SU-DHL-6 (cell line): Measurements from ENCODE around the gene ADM2.

Source experiments
- H2AFZ ChIP-seq: fragments of 200-600 bp; sonication (generic); 2 replicates; pipeline ENCODE4 v1.6.1; 2014; ENCODE audit warnings: low read depth, mild to moderate bottlenecking, moderate library complexity, mixed read lengths, antibody characterized with exemption, low read length; ENCODE audit not compliant: severe bottlenecking
- H3F3A ChIP-seq: fragments of 200-600 bp; shearing (Covaris generic); 2 replicates; pipeline ENCODE4 v1.6.0; 2016; ENCODE audit warnings: antibody characterized with exemption, mild to moderate bottlenecking; ENCODE audit not compliant: insufficient read depth
- H3K27ac ChIP-seq: fragments of 200-600 bp; sonication (generic); 2 replicates; pipeline ENCODE4 v1.5.1; 2016; ENCODE audit warnings: low read depth, mild to moderate bottlenecking, low read length, moderate library complexity, mixed read lengths
- H3K27me3 ChIP-seq: fragments of 200-600 bp; sonication (generic), shearing (Covaris generic); 2 replicates; pipeline ENCODE4 v1.6.0; 2014; ENCODE audit warnings: mild to moderate bottlenecking, low read length
- H3K36me3 ChIP-seq: fragments of 200-600 bp; sonication (generic); 2 replicates; pipeline ENCODE4 v1.6.1; 2014; ENCODE audit warnings: mild to moderate bottlenecking, low read length, mixed read lengths
- H3K4me2 ChIP-seq: fragments of 300-600, 200-600 bp; shearing (Covaris generic), sonication (generic); 2 replicates; pipeline ENCODE4 v1.6.0; 2014; ENCODE audit warnings: low read length, low read depth, mild to moderate bottlenecking; ENCODE audit not compliant: poor library complexity, severe bottlenecking
- H3K4me3 ChIP-seq: fragments of 200-600 bp; sonication (generic); 2 replicates; pipeline ENCODE4 v1.5.1; 2014; ENCODE audit warnings: antibody characterized with exemption, low read length, mild to moderate bottlenecking, mixed read lengths; ENCODE audit not compliant: insufficient read depth, poor library complexity, severe bottlenecking
- H3K79me2 ChIP-seq: fragments of 200-600 bp; sonication (generic); 2 replicates; pipeline ENCODE4 v1.6.1; 2014; ENCODE audit warnings: mild to moderate bottlenecking, low read length, moderate library complexity; ENCODE audit not compliant: insufficient read depth
- H3K9ac ChIP-seq: fragments of 200-600 bp; sonication (generic); 2 replicates; pipeline ENCODE4 v1.7.0; 2014; ENCODE audit warnings: mild to moderate bottlenecking, low read length
- H3K9me2 ChIP-seq: fragments of 200-600 bp; sonication (generic); replicated peaks from 2 replicates; pipeline ENCODE4 v1.6.1; 2014; ENCODE audit warnings: low read length; ENCODE audit not compliant: insufficient read depth
- H3K9me3 ChIP-seq: fragments of 200-600 bp; sonication (generic); 2 replicates; pipeline ENCODE4 v1.6.1; 2014; ENCODE audit warnings: low read length, mixed read lengths; ENCODE audit not compliant: insufficient read depth
- H4K20me1 ChIP-seq: fragments of 200-600 bp; sonication (generic); 2 replicates; pipeline ENCODE4 v1.6.1; 2014; ENCODE audit warnings: low read depth, mild to moderate bottlenecking, antibody characterized with exemption, low read length, moderate library complexity, mixed read lengths
- EZH2phosphoT487 ChIP-seq: fragments of 200-600 bp; sonication (generic), shearing (Covaris generic); conservative IDR thresholded peaks from 2 replicates; pipeline ENCODE4 v1.6.1; 2018; ENCODE audit warnings: mild to moderate bottlenecking, antibody characterized with exemption, low read length, moderate library complexity, mixed read lengths
- TF ChIP-seq, protein P1 (sequence below): fragments of 200-600 bp; sonication (generic); IDR thresholded peaks from one replicate; pipeline ENCODE4 v1.5.1; 2017; ENCODE audit warnings: antibody characterized with exemption, mild to moderate bottlenecking, low read length, moderate library complexity; ENCODE audit not compliant: insufficient read depth, poor library complexity, severe bottlenecking

Gene ADM2

DNA sequence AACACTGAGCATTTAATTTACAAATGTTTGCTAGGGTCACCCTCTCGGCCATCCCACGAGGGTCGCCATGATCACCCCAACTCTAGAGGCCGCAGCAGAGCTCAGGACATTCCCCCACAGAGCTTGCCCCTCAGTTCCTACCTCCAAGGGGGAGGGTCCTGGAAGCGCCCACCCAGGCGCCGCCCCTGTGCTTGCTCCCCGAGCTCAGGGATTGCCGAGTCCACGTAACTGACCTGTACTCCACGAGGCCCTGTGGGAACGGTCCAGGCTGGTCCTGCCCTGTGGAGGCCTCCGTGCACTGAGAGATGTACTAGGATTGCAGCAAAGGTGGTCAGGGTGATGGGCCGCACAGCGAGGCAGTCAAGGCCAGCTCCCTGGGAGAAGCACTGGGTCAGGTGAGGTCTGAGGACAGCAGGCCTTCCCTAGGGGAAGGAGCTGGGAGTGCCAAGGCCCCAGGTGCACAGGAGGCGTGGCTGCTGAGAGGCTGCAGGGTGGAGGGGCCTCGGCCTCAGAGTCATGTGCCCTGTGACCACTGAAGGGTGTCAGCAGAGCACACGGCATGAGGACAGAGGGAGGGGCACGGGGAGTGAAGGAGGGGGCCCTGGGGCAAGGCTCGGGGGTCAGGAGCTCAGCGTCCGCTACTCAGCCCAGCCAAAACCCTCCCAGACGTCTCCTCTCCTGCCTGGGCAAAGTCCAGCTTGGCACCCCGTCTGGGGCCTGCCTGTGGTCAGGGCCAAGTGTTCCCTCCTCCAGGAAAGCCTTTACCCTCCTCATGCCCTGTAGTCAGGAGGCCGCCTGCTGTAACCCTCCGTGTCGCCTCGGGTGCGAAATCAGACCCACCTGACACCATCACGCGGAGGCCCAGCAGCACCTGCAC lies 2.9 kb downstream of the ADM2 start:
- H3F3A ChIP-seq = peaks cover 11% of the 10 kb centered on the region; the same call in 1 of the 2 replicates
- peak overlapping the region; percentile 29 for H3K4me2 ChIP-seq
- H4K20me1 ChIP-seq = no peaks in the 10 kb centered on the region
- H3K79me2 ChIP-seq = no peaks in the 10 kb centered on the region
- peak overlapping the region; percentile 19; the same call in 1 of the 2 replicates for H3K9ac ChIP-seq
- no peaks in the 10 kb centered on the region for H3K9me3 ChIP-seq
- no peaks in the 10 kb centered on the region for H3K9me2 ChIP-seq
- H3K36me3 ChIP-seq = no peaks in the 10 kb centered on the region
- TF ChIP-seq, protein P1, sequence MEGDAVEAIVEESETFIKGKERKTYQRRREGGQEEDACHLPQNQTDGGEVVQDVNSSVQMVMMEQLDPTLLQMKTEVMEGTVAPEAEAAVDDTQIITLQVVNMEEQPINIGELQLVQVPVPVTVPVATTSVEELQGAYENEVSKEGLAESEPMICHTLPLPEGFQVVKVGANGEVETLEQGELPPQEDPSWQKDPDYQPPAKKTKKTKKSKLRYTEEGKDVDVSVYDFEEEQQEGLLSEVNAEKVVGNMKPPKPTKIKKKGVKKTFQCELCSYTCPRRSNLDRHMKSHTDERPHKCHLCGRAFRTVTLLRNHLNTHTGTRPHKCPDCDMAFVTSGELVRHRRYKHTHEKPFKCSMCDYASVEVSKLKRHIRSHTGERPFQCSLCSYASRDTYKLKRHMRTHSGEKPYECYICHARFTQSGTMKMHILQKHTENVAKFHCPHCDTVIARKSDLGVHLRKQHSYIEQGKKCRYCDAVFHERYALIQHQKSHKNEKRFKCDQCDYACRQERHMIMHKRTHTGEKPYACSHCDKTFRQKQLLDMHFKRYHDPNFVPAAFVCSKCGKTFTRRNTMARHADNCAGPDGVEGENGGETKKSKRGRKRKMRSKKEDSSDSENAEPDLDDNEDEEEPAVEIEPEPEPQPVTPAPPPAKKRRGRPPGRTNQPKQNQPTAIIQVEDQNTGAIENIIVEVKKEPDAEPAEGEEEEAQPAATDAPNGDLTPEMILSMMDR = no peak
- no peak for TF ChIP-seq EZH2phosphoT487
- H3K4me3 ChIP-seq = no peak overlapping the region
- no peak overlapping the region for H2AFZ ChIP-seq
- H3K27me3 ChIP-seq = no peaks in the 10 kb centered on the region
- H3K27ac ChIP-seq = peak overlapping the region; percentile 39

DNA sequence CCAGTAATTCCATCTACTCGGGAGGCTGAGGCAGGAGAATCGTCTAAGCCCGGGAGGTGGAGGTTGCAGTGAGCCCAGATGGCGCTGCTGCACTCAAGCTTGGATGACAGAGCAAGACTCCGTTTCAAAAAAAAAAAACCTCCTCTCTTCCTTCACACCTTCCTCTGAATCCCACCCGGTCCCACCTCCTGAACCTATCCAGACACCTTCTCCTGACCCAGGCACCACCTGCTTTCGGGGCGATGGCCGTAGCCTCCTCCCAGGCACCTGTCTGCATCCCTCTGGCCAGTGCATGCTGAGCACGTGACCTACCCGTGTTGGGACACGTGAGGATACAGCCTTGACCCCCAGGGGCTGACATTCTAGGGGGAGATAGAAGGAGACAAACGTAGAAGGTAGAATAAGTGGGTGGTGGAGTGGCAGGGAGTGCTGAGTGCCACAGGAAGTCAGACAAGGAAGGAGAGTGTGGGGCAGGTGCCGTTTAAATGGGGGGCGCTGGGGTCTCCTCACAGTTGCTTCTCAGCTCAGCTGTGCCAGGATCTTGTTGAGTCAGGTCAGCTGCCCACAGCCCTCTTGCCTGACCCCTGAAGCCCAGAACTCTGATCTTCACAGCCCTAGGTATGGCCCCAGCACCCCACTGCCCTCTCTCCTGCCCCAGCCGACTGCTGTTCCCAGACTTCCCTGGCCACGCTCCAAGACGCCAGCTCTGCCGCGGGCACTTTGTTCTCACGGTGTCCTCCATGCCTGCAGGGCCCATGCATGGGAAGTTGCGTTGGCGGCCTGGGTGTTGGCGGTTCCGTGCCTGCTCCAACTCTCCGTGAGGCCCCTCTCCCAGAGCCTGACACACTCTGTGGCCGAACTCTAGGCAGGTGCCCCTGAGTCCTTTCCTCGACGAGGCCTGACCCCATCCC lies 4.1 kb downstream of the ADM2 start:
- peaks cover 7% of the 10 kb centered on the region; the same call in 1 of the 2 replicates for H3F3A ChIP-seq
- H2AFZ ChIP-seq = no peak overlapping the region
- no peaks in the 10 kb centered on the region for H3K9me3 ChIP-seq
- H3K36me3 ChIP-seq = no peaks in the 10 kb centered on the region
- no peak overlapping the region for H3K9ac ChIP-seq
- no peak overlapping the region for H3K4me3 ChIP-seq
- H4K20me1 ChIP-seq = no peaks in the 10 kb centered on the region
- TF ChIP-seq, protein P1 = no peak
- no peak for TF ChIP-seq EZH2phosphoT487
- H3K79me2 ChIP-seq = no peaks in the 10 kb centered on the region
- no peak overlapping the region for H3K4me2 ChIP-seq
- H3K27me3 ChIP-seq = no peaks in the 10 kb centered on the region
- H3K9me2 ChIP-seq = no peaks in the 10 kb centered on the region
- no peak overlapping the region for H3K27ac ChIP-seq

DNA sequence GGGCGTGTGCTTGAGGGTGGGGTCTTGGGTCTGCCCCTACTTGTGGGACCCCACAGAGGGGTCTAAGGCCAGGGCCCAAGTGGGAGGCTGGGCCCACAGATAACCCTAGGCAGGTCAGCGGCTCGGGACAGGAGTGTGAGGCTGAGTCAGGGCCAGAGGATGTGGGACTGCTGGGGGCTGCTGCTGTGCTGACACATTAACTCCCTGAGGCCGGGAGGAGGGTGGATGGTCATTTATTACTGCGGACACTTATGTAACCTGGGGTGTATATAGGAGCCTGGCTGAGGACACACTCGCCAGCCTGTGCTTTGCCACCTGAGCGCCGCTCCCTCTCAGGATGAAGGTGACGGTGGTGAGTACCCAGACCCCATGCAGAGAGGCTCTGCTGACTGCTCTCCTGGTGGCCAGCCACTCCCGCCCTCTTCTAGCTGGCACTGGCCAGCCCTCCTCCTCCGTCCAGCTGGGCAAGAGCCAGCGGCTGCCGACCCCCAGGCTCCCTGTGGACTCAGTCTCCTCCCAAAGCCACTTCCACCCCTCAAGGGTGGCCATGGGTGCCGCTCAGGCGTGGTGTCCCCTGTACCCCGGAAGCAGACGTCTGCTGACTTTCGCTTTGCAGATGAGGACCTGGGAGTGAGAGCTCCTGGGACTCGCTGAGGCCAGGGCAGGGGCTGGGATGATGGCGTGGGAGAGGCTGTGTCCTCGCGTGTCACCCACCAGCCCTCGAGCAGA lies 5.4 kb downstream of the ADM2 start, which contains the start of gene MIOX:
Gene MIOX, plus strand, starts transcription at position 299 of the 729 bp plus-strand sequence. Its CDS starts 39 bp downstream, at position 338.
- Histone ChIP-seq H3K79me2 (no peaks in the 10 kb centered on the region), H3K9me3 (no peaks in the 10 kb centered on the region), H3K27me3 (no peaks in the 10 kb centered on the region), H3K9ac (no peak within 1 kb of the TSS), H3F3A (peaks cover 7% of the 10 kb centered on the region; the same call in 1 of the 2 replicates), H3K36me3 (no peaks in the 10 kb centered on the region), H3K4me3 (no peak within 1 kb of the TSS), H2AFZ (no peak within 1 kb of the TSS), H4K20me1 (no peaks in the 10 kb centered on the region), H3K27ac (no peak within 1 kb of the TSS), H3K4me2 (no peak within 1 kb of the TSS), H3K9me2 (no peaks in the 10 kb centered on the region)
- no peak for TF ChIP-seq EZH2phosphoT487
- TF ChIP-seq, protein P1 = no peak
